GM12872 (cell line): Measurements from ENCODE around the gene PADI1.

Experiments used
- CTCF ChIP-seq: IDR thresholded peaks from 3 replicates; pipeline ENCODE4 v1.5.1; 2011; ENCODE audit warnings: low read depth, mild to moderate bottlenecking, low read length, moderate library complexity; ENCODE audit not compliant: insufficient read depth

PADI1 gene

DNA sequence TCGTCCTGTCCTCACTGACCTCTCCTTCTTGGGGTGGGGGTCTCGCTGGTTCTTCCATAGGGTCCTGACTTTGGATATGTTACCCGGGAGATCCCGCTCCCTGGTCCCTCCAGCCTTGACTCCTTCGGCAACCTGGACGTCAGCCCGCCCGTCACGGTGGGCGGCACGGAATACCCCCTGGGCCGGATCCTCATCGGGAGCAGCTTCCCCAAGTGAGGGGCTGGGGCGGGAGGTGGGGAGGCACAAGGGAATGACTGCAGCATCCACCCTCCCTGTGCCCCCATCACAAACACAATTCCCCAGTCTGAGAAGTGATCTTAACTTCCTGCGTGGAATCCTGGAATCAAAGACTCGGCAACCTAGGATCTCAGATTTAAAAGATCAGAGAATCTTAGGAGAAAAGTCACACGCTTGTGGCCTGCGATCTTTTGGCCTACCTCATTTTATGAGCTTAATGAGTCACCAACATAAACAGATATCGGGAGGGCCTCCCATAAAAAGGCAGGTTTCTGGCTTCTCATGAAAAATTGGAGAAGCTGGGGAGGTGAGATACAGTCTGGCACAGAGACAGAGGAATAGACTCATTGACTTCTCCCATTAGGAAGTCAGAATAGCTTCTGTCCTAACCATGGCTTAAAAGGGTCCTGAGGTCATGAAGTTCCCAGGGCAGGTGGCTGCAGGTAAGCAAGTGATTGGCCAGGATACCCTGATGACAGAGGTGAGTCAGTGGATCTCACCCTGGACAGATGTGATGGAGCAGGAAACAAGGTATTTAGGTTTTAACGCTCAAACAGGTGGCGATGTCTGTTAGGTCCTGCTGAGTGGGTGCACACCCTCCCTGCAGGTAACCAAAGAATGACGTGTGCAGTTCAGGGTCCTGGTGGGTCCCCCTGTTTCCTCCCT lies 28.1 kb downstream of the PADI1 start:
- TF ChIP-seq CTCF, result no peak

DNA sequence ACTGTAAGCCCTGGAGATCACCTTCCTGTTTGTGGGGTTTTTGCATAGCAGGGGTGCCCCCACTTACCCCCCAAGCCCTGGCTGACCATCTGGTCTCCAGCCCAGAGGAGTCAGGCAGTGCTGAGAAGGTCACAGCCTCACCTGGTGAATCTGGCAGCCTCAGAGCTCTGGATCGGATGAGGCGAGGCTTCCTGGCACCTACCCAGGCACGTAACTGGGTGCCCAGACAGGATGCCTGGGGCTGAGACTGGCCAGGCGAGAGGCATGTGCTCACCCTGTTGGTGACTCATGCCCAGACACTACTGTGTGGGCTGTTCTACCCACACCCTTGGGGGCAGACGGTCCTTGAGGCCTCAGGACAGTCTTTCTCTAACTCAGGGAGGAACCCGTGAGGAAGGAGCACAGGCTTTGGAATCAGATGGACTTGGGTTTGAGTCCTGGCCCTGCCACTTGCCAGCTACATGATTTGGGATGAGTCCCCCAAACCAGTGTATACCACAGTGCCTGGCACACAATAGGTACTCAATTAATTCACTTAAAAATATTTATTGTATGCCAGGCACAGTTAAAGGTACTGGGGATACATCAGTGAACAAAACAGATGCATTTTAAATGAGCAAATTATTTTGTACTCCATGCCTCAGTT lies 28.9 kb downstream of the PADI1 start:
- TF ChIP-seq CTCF, result no peak

- TF ChIP-seq CTCF, result no peak
Measured at GRCh38 chr1:17234405-17234804, 29.5 kb downstream of the PADI1 start.

DNA sequence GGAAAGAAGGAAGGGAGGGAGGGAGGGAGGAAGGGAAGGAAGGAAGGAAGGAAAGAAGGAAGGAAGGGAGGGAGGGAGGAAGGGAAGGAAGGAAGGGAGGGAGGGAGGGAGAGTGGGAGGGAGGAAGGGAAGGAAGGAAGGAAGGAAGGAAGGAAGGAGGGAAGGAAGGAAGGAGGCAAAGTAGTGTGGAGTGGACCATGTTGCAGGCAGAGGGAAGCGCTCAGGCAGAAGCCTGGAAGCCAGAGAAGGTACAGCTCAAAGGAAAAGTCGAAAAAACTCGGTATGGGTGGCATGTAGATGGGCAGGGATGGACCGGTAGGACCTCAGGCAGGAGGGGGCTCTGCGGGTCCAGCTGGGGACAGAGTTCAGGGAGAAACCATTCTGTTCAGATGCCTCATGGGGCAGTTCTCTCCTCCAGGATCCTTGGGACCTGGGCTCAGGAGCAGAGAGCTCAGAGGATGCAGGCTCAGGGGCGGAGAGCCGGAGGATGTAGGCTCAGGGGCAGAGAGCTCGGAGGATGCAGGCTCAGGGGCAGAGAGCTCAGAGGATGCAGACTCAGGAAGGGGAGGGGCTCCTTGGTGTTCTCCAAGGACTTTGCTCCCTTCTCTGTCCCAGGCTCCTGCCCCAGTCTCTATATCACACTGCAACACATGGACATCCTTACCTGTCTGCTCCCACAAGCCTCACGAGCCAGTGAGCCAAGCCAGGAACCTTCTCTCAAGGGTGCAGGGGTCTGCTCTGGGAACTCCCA lies 30.4 kb downstream of the PADI1 start:
- no peak for TF ChIP-seq CTCF

- peak; percentile 76 for TF ChIP-seq CTCF
Measured at GRCh38 chr1:17236779-17237560, 32.0 kb downstream of the PADI1 start.

- TF ChIP-seq CTCF, result no peak
Measured at GRCh38 chr1:17237561-17237903, 32.6 kb downstream of the PADI1 start.
